OCI-LY3 (cell line): ENCODE measurements around the gene MACROD2.

Experiments
- CTCF ChIP-seq: fragments of 200-600, 300-600 bp; sonication (generic); IDR thresholded peaks from 2 replicates; pipeline ENCODE4 v1.5.1; 2014; ENCODE audit warnings: antibody characterized with exemption, low read length, low read depth
- EZH2phosphoT487 ChIP-seq: fragments of 200-600 bp; shearing (Covaris generic); IDR thresholded peaks from 2 replicates; pipeline ENCODE4 v1.6.1; 2018; ENCODE audit warnings: antibody characterized with exemption, mixed run types, low read depth

DNA sequence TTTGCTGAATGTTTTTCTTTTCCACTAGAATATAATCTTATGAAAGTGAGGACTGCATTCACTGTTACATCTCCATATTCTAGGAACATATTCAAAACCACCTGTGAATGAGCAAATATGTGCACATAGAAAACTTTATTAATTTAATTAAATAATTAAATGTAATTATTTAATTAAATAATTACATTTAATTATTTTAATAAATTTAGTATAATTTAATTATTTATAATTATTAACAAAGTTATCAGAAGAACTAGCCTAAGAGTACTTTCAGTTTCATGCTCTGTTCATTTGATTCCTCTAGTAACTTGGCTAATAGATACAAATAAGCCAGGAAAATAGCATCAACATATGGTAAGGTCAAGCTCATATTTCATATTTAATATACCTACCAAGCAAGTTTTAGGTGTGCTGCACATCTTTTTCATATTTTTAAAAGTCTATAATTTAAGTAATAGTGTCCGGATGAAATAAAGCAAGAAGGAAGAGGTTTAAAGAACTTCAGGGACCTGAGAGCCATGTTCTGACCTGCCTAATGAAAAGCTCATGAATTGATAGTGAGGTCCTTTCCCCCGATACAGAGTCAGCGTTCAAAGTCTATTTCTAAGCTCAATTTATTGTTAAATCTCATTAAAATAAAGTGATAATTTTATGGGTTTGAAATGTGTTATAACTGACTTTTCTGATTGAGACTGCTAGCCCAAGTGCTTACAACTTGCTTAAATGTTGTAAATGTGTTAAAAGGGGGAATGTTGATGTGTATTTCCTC, 703.5 kb downstream of the MACROD2 start:
- TF ChIP-seq CTCF (no peak), EZH2phosphoT487 (no peak)
